DLD1 (cell line): ENCODE measurements around the gene ADAMTSL5.
"Not testable (repeated sequence)": the region's sequence is repeated elsewhere in the genome, so short reads cannot be mapped to it uniquely, and the experiment has no call there.

Source experiments
- in situ Hi-C: cut with HindIII; loops from 2 replicates; pipeline ENCODE4 v1.10.0; 2017; ENCODE audit warnings: low sequenced_read_pairs

ADAMTSL5 gene

DNA sequence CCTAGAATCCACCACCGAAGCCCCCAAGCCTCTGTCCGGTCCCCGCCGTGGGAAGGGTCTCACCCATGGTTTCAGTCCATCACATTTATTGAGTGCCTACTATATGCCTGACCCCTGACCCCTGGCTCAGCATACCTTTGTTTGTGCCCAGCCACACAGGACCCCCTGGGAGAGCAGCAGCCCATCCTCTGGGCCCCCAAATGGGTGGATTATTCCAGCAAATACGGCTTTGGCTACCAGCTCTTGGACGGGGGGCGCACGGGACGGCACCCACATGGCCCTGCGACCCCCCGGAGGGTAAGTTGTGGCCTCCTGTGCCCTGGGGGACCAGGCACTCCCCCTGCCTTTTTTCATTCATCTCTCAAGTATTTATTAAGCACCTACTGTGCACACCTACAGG, 18.8 kb upstream of the ADAMTSL5 start:
- in situ Hi-C loops, result no loop called here

- in situ Hi-C loops, result not testable (repeated sequence)
These were observed 18.0 kb upstream of the ADAMTSL5 start for GRCh38 chr19:1530856-1531255.

DNA sequence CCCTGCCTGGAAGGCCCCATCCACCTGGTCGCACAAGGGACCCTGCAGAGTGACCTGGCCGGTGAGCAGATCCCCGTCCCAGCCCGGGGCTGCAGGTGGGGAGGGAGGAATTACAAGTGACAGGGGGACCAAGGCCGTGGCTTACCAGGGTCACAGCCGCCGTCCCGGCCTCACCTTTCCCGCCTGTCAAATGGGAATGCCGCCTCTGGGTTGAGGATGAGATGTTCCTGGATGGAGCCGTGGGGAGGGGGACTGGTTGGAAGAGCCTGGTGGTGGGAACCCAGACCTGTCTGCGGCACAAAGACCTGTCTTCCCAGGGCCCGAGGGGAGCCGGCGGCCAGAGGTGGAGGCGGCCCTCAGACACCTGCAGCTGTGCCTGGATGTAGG, 16.6 kb upstream of the ADAMTSL5 start:
- in situ Hi-C loops, result no loop called here

DNA sequence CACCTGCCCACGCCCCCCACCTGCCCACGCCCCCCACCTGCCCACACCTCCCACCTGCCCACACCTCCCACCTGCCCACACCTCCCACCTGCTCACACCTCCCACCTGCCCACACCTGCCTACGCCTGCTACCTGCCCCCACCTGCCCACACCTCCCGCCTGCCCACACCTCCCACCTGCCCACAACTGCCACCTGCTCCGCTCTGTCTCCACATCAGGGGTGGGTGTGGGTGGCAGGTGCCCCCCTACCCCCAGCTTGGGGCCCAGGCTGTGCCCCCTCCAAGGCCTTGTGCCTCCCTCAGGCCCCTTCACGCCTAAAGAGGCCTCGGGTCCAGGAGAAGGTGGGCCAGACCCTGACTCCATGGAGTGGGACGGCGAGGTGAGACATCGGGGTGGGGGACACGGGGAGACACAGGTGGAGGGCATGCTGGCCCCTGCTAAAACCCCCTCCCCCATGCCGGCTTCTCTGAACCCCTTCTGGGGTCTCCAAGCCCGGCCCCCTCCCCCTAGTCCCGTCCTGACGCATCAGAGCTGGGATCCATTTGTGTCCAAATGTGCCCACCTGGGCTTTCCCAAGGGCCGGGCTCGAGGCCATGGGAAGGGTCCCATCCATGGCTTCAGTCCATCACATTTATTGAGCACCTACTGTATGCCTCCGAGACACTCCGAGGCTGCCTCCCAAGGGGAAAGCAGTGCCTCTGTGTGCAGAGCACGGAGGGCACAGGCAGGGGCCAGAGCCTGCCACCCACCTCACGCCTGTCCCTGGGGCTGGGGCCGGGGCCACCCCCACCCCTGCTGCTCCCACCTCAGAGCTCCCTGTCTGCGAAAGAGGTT, 16.0 kb upstream of the ADAMTSL5 start:
- in situ Hi-C loops, result no loop called here

DNA sequence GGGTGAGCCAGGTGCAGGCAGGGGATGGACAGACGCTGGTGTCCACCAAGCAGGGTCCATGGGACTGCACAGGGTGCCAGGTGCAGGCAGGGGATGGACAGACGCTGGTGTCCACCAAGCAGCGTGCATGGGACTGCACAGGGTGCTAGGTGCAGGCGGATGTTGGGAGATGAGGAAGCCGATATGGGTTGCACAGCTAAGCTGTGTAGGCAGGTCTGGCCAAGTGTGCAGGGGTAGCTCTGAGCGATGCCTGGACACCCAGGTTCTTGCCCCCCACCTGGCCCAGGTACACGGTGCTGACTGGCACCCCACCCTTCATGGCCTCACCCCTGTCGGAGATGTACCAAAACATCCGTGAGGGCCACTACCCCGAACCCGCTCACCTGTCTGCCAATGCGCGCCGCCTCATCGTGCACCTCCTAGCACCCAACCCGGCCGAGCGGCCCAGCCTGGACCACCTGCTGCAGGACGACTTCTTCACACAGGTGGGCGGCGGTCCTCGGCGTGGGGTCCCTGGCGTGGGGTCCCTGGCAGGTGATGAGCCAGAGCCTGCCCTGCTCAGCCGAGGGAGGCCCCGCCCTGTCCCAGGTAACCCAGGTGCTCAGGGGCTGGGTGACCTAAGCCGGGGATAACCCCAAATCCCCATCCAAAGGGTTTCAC, 15.0 kb upstream of the ADAMTSL5 start:
- in situ Hi-C loops, result no loop called here

DNA sequence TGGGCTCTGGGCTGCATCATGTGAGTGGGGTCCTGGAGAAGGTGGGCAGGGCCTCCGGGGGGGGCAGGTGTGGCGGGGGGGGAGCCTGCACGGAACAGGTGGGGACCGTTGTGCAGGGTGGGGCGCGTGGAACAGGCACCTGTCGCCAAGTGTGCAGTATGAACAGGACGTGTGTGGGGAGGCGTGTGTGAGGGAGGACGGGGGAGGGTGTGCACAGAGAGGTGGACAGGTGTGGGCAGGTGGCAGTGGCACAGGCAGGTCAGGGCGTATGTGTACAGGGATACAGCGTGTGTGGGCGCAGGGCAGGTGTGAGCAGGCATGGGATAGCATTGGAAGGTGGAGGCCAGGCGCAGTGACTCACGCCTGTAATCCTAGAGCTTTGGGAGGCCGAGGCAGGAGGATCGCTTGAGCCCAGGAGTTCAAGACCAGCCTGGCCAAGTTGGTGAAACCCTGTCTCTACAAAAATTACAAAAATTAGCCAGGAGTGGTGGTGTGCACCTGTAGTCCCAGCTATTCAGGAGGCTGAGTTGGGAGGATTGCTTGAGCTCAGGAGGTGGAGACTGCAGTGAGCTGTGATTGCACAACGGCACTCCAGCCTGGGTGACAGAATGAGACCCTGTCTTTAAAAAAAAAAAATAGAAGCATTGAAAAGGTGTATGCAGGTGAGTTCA, 14.3 kb upstream of the ADAMTSL5 start:
- in situ Hi-C loops, result no loop called here

GRCh38 chr19:1526066-1526778, 13.4 kb upstream of the ADAMTSL5 start:
- in situ Hi-C loops, result no loop called here

- in situ Hi-C loops, result no loop called here
These were observed 12.5 kb upstream of the ADAMTSL5 start for GRCh38 chr19:1525343-1525742.

DNA sequence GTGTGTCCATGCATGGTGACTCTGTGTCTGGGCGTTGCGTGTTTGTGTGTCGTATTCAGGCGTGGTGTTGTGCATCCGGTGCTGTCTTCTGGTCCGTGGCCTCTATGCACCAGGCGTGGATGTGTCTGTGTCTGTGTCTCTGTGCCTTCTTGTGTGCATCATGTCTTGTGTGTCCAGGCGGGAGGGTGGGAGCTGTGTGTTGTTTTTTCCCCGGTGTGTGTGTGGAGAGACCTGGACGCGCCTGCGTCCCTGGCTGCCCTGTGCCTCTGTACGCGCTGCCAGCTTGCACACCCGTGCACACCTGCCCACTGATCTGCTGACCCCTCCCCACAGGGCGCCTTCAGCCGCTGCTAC, 12.1 kb upstream of the ADAMTSL5 start:
- in situ Hi-C loops, result no loop called here

- in situ Hi-C loops, result no loop called here
These were observed 11.6 kb upstream of the ADAMTSL5 start for GRCh38 chr19:1524287-1524971.

GRCh38 chr19:1523412-1524286, 10.8 kb upstream of the ADAMTSL5 start, which contains the start of gene PLK5:
TSS of gene PLK5 (plus strand) at chr19:1524077. CDS start at chr19:1526997, 2,920 bp downstream.
- in situ Hi-C loops, result no loop called here

GRCh38 chr19:1522838-1523237, 10.0 kb upstream of the ADAMTSL5 start:
- in situ Hi-C loops, result no loop called here

- in situ Hi-C loops, result no loop called here
These were observed 9.2 kb upstream of the ADAMTSL5 start for GRCh38 chr19:1522061-1522460.

DNA sequence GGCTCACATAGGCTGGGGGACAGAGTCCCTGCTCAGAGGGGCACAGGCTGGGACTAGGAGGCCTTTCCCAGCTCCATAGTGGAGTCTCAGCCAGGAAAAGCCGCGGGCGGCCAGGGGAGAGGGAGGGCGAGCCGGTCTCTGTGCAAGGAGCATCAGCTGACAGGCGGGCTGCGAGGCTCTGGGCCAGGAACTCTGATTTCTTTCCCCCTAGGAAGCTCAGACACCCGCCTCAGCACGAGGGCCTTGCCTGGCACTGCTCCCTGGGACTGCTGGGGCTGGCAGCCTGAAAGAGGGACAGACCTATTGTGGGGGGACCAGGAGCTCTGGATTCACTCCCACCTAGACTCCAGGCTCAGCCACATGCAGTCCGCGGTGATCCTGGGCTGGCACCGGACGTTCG, 8.8 kb upstream of the ADAMTSL5 start:
- in situ Hi-C loops, result no loop called here

DNA sequence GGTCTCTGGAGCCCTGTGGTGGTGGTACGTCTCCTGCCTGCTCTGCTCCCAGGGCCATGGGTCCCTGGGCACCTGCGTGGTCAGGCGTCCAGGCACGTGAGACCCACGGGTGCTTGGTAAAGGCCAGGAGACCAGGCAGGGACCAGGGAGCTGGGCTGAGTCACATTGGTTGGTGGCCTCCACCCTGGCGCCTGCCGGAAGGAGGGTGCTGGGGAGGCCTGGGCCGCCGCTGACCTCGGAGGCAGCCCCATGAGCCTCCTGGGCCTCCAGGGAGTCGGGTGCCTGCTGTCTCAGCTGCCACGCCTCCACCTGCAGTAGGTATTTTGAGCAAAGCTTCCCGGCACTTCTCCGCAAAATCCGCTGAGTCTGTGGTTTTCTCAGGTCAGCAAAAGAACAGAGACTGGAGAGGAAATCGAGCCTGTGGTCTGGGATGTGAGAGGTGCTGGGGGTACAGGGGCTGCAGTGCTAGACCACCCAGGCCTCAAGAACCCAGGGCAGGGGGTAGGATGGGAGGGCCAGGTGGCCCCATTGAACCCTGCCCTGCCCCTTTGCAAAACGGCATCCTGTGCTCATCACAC, 7.5 kb upstream of the ADAMTSL5 start:
- in situ Hi-C loops, result no loop called here

GRCh38 chr19:1519802-1520201, 7.0 kb upstream of the ADAMTSL5 start:
- in situ Hi-C loops, result not testable (repeated sequence)

DNA sequence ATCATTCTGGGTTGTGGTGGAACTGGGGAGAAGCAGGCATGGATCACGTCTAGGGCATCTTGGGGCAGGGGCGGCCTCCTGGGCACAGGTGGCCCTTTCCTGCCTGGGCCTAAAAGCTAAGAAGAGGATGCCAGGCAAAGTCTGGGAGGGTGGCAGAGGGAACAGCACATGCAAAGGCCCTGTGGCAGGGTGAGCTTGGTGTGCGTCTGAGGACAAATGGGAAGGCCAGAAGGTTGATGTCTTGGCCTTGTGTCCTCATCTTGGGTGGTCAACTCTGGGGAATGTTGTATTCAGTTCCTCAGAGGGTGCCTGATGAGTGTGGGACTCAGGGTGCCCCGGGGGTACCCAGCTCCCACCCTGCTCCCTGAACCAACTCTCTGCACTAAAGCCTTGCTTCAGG, 5.7 kb upstream of the ADAMTSL5 start:
- in situ Hi-C loops, result no loop called here

GRCh38 chr19:1516395-1516753, 3.6 kb upstream of the ADAMTSL5 start:
- in situ Hi-C loops, result no loop called here

DNA sequence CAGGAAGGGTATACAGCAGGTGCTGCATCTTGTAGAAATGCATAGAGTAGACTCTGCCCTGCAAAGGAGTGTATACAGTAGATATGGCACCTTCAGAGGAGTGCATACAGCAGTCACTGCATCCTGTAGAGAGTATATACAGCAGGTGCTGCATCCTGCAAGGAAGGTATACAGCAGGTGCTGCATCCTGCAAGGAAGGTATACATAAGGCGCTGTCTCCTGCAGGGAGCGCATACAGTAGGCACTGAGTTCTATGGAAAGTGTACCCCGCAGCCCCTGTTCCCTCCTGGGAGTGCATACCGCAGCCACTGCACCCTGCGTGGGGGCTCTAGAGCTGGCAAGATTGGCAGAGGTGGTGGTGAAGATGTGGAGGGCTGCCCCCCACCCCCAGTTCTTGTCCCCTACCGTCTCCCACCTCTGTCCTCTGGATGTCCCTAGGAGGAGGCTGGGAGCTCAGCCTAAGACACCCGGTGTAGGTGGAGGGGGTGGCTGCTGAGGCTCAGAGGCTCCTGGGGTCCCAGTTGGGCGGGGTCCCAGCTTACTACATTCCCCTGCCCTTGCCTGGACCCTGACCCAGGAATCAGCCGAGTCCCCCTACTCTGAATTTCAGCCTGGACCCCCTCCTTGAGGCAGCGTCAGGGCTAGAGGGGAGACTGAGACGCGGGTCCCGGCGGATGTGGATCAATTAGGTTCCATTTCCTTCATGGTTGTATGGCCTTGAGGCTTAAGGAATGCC, 2.3 kb upstream of the ADAMTSL5 start:
- in situ Hi-C loops, result no loop called here
